CMK (cell line): Measurements from ENCODE around the gene IL2RA.
A peak's percentile ranks its signal among the peaks of the same experiment; 100 is the strongest.
"Not testable (repeated sequence)": the region's sequence is repeated elsewhere in the genome, so short reads cannot be mapped to it uniquely, and the experiment has no call there.

Source experiments
- DNase-seq: peaks from one replicate; pipeline ENCODE4 v3.0.0-alpha.2; 2010; ENCODE audit warnings: low read depth

Gene IL2RA

GRCh38 chr10:6056411-6057135, 5.6 kb downstream of the IL2RA start:
- DNase-seq: no peak

GRCh38 chr10:6055929-6056328, 6.2 kb downstream of the IL2RA start:
- DNase-seq: no peak

DNA sequence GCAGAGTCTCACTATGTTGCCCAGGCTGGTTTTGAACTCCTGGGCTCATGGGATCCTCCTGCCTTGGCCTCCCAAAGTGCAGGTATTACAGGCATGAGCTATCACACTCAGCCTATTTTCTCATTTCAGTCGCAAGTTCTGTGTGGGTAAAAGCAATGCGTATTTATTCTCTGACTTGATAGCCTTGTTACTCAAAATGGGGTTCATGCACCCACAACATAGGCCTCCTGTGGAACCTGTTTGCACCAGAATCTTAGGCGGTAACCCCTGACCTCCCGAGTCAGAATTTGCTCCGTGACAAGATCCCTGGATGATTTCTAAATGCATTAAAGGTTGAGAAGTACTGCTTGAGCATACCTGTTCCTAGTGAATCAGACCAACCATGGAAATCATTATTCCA, 7.3 kb downstream of the IL2RA start:
- DNase-seq: no peak

DNA sequence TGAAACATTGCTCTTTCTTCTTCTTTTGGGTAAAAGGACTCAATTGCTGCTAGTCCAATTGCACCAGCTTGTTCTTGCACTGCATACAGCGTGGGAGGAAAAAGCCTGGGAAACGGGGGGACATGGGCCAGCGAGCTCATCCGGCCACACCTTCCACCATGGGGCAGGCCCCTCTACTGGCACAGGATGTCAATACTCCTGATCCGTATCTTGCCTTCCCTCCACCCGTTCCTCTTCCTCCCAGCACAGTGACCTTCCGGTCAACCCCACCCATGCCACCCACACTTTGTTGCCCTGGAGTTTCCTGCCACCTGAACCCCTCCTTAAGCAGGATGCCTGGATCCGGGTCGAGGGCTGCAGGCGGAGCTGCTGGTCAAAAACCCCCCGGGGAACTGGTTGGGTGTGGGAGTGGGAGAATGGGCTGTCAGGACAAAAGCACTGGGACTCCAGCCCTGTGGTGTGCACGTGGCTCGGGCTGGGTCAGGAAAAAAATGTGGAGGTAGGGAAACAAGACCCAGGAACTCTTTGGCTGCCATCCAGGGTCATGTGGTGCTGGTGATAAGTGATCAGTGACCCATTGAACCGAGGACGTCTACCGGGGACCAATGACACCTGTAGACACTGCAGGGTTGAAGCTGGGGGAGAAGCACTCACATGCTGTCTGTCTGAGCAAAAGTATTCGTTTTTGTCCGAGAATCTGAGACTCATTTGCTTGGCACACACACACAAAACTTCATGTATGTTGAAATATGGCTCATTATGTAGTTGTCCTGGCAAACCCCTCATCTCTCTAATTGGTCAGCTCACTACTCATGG, 8.1 kb downstream of the IL2RA start:
- peak; percentile 92 for DNase-seq

GRCh38 chr10:6053303-6053702, 8.9 kb downstream of the IL2RA start:
- DNase-seq: no peak

- no peak for DNase-seq
Observed at GRCh38 chr10:6052247-6053221, 9.6 kb downstream of the IL2RA start.

DNA sequence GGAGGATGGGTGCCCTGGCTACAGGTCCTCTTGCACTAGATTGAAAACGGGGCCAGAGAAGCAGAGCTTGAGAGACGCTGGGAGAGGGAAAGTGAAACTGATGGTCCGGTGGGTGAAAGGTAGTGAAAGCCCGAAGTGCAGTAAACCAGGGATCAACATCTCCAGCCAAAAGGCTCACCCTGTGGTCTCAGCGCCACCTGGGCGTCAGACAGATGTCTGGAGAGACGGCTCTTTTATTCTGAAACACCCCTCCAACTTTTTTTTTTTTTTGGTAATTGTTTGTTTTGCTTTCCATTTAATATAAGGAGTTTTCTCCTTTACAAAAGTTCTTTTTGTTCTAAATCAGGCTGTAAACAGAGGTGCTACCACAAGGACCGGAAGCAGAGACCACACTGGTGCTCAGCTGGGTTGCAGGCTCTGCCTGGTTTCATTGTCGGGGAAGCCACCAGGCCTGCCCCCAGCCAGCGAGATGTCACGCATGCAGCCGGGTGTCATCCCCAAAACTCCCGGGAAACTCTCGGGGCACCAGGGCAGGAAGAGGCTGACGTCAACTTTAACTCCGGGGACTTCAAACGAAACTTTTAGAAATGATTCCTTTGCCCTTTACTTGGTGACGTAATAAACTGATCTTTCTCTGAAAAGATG, 11.2 kb downstream of the IL2RA start:
- peak; percentile 51 for DNase-seq

DNA sequence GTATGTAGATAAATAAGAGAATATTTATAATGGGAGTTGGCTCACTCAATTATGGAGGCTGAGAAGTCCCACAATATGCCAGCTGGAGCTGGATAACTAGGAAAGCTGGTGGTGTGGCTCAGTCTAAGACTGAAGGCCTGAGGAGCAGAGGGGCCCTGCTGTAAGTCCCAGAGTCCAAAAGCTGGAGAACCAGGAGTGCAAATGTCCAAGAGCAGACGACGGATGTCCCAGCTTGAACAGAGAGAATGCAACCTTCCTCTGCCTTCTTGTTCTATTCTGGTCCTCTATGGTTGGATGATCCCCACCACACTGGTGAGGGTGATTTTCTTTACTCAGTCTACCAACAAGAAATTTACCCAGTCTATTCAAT, 13.2 kb downstream of the IL2RA start:
- DNase-seq: no peak

DNA sequence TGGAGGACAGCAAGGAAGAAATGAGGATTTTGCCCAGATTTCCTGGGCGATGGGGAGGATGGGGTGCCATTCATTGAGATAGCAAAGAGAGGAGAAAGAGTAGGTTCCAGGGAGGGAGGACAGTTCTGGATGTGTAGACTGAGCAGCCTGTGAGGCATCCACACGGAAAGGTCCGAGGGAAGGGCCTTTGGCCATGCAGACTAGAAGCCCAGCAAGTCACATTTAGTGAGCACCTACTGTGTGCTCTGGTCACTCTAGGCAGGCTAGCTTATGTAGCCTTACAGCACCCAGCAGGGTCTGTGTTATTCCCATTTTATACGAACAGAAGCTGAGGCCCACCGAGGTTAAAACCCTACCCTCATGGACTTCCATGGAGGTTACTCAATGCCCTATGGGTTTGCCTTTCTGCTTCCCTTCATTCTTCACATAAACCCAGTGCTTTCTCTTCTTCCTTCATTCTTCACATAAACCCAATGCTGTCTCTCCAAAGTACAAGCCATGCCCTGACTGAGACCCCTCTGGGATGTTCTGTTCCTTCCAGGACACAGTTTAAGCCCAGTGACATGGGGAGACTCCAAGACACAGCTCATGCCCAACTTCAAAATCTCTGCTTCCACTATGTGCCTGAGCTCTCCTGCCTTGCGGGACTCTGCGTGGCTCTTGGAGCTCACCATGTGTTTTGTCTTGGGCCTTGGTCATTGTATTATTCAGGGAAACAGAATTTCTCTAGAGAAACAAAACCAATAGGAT, 13.7 kb downstream of the IL2RA start:
- no peak for DNase-seq

GRCh38 chr10:6047847-6048246, 14.3 kb downstream of the IL2RA start:
- no peak for DNase-seq

- DNase-seq: no peak
Observed at GRCh38 chr10:6046773-6047611, 15.2 kb downstream of the IL2RA start.

- DNase-seq: no peak
Observed at GRCh38 chr10:6045878-6046772, 16.0 kb downstream of the IL2RA start.

DNA sequence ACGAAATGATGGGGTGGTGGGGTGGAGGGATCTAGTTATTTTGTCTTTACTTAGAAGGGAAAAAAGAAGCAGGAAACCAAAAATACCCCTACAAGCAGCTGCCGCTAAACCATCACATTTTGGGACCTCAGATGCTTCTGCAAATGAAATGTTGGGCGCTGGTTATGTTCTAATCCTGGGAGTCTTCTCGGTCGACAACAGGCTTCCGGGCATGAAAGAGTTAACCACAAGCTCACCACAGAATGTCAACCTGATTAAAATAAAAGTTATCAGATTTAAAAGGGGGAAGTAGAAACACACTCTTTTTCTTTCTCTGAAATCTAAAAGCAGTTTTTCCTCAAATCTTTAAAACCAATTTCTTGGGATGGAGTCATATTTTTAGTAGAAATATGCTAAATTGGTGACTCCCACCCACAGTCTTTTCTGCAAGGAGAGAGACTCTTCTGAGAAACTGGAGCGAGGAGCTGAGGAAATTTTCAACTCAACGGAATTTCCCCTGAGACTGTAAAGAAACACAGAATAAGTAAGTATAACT, 16.8 kb downstream of the IL2RA start:
- no peak for DNase-seq

GRCh38 chr10:6044751-6045313, 17.3 kb downstream of the IL2RA start:
- no peak for DNase-seq

DNA sequence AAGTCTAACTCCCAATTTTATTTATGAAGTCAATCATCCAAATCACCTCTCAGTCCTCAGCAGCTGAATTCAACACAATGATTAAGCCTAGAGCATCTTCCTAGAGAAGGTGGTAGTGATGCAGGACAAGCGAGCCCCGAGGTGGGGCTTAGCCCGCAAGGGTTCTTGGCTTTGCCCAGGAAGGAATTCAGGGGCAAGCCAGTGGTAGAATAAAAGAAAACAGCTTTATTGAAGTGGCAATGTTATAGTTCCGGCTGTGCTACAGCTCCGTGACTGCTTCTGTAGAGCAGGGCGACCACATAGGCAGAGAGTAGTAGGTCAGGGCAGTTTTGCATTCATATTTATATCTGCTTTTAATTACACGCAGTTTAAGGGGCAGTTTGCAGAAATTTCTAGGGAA, 18.1 kb downstream of the IL2RA start:
- no peak for DNase-seq

- not testable (repeated sequence) for DNase-seq
Observed at GRCh38 chr10:6043377-6043776, 18.8 kb downstream of the IL2RA start.

GRCh38 chr10:6040205-6040604, 22.0 kb downstream of the IL2RA start:
- no peak for DNase-seq

- DNase-seq: no peak
Observed at GRCh38 chr10:6039711-6040110, 22.5 kb downstream of the IL2RA start.
